Tibial nerve (tissue), 4 donors: ENCODE measurements around the gene C1orf105.

Experiments
- CTCF ChIP-seq, 5 experiments: fragments of 200-600 bp in 3 of 5; fragments of 450-650 bp in 2 of 5; sonication (generic) in 3 of 5; IDR thresholded peaks; one replicate each; pipeline ENCODE4 v1.5.1; 2016 to 2019; ENCODE audit warnings: antibody characterized with exemption in 5 of 5, mild to moderate bottlenecking in 3 of 5, moderate library complexity in 2 of 5
- EP300 ChIP-seq, 2 donors: sonication (generic); formaldehyde crosslinking; IDR thresholded peaks; one replicate each; pipeline ENCODE4 v1.6.1; 2017; ENCODE audit warnings: antibody characterized with exemption in 2 of 2, mild to moderate bottlenecking in 1 of 2
- POLR2A ChIP-seq, 2 donors: fragments of 450-650 bp; IDR thresholded peaks; one replicate each; pipeline ENCODE4 v1.6.1; 2017; ENCODE audit warnings: antibody characterized with exemption in 2 of 2, mild to moderate bottlenecking in 2 of 2, moderate library complexity in 2 of 2

- TF ChIP-seq CTCF (IDR thresholded peaks at IDR 0.05) (no peak), POLR2A (IDR thresholded peaks at IDR 0.05) (no peak), EP300 (IDR thresholded peaks at IDR 0.05) (no peak)
Measured at GRCh38 chr1:172496678-172497077, 76.2 kb downstream of the C1orf105 start.
